ENCODE measurements around the gene SDR39U1.

SDR39U1 gene

GRCh38 chr14:24435998-24436354 is 6.6 kb downstream of the SDR39U1 start:
- H3K4me3 ChIP-seq (ENCODE audit: low read length), result no peak overlapping the region
- 0 out of 2 replicates have a peak, but pooled peaks cover 5% of the 10 kb centered on the region for H4K20me1 ChIP-seq (ENCODE audit: insufficient read depth, low read length)
- H3K27me3 ChIP-seq (ENCODE audit: low read depth, low read length), result no peaks in the 10 kb centered on the region
- no peak overlapping the region for H3K9ac ChIP-seq (ENCODE audit: low read length)
- no peak overlapping the region for H3K4me2 ChIP-seq (ENCODE audit: low read length)
- H3K79me2 ChIP-seq (ENCODE audit: low read length), result peaks cover 12% of the 10 kb centered on the region
- no peaks in the 10 kb centered on the region for H3K9me3 ChIP-seq (ENCODE audit: insufficient read depth, low read length)
- TF ChIP-seq CTCF (IDR thresholded peaks at IDR 0.05; ENCODE audit: low read depth, low read length) (no peak), EZH2phosphoT487 (IDR thresholded peaks at IDR 0.05; ENCODE audit: low read depth) (no peak)
- H3K4me1 ChIP-seq (ENCODE audit: low read length), result peaks cover 7% of the 10 kb centered on the region
- no peak overlapping the region for H2AFZ ChIP-seq (ENCODE audit: low read depth, low read length)
- peaks cover 76% of the 10 kb centered on the region for H3K36me3 ChIP-seq (replicated peaks; ENCODE audit: low read depth, low read length)
- H3K27ac ChIP-seq (ENCODE audit: low read length), result no peak overlapping the region

- H3K27ac ChIP-seq (ENCODE audit: low read length), result no peak overlapping the region
- TF ChIP-seq CTCF (IDR thresholded peaks at IDR 0.05; ENCODE audit: low read depth, low read length) (no peak), EZH2phosphoT487 (IDR thresholded peaks at IDR 0.05; ENCODE audit: low read depth) (no peak)
- H2AFZ ChIP-seq (ENCODE audit: low read depth, low read length), result no peak overlapping the region
- H4K20me1 ChIP-seq (ENCODE audit: insufficient read depth, low read length), result 0 out of 2 replicates have a peak, but pooled peaks cover 5% of the 10 kb centered on the region
- no peak overlapping the region for H3K4me2 ChIP-seq (ENCODE audit: low read length)
- peaks cover 70% of the 10 kb centered on the region for H3K36me3 ChIP-seq (replicated peaks; ENCODE audit: low read depth, low read length)
- peaks cover 8% of the 10 kb centered on the region for H3K4me1 ChIP-seq (ENCODE audit: low read length)
- no peaks in the 10 kb centered on the region for H3K27me3 ChIP-seq (ENCODE audit: low read depth, low read length)
- no peaks in the 10 kb centered on the region for H3K9me3 ChIP-seq (ENCODE audit: insufficient read depth, low read length)
- H3K4me3 ChIP-seq (ENCODE audit: low read length), result no peak overlapping the region
- peaks cover 13% of the 10 kb centered on the region for H3K79me2 ChIP-seq (ENCODE audit: low read length)
- no peak overlapping the region for H3K9ac ChIP-seq (ENCODE audit: low read length)
Measured at GRCh38 chr14:24435192-24435810, 7.3 kb downstream of the SDR39U1 start.

- Histone ChIP-seq H3K4me3 (ENCODE audit: low read length) (no peak overlapping the region), H3K36me3 (replicated peaks; ENCODE audit: low read depth, low read length) (peaks cover 64% of the 10 kb centered on the region), H3K9ac (ENCODE audit: low read length) (no peak overlapping the region), H4K20me1 (ENCODE audit: insufficient read depth, low read length) (0 out of 2 replicates have a peak, but pooled peaks cover 5% of the 10 kb centered on the region), H3K27ac (ENCODE audit: low read length) (no peak overlapping the region), H3K27me3 (ENCODE audit: low read depth, low read length) (no peaks in the 10 kb centered on the region), H3K9me3 (ENCODE audit: insufficient read depth, low read length) (no peaks in the 10 kb centered on the region), H3K79me2 (ENCODE audit: low read length) (peaks cover 18% of the 10 kb centered on the region), H2AFZ (ENCODE audit: low read depth, low read length) (no peak overlapping the region), H3K4me2 (ENCODE audit: low read length) (no peak overlapping the region), H3K4me1 (ENCODE audit: low read length) (peaks cover 8% of the 10 kb centered on the region)
- TF ChIP-seq EZH2phosphoT487 (IDR thresholded peaks at IDR 0.05; ENCODE audit: low read depth) (no peak), CTCF (IDR thresholded peaks at IDR 0.05; ENCODE audit: low read depth, low read length) (no peak)
Measured at GRCh38 chr14:24434676-24435075, 7.9 kb downstream of the SDR39U1 start.

- Histone ChIP-seq H3K9me3 (ENCODE audit: insufficient read depth, low read length) (no peaks in the 10 kb centered on the region), H3K36me3 (replicated peaks; ENCODE audit: low read depth, low read length) (peaks cover 58% of the 10 kb centered on the region), H3K4me1 (ENCODE audit: low read length) (peaks cover 12% of the 10 kb centered on the region), H3K27me3 (ENCODE audit: low read depth, low read length) (no peaks in the 10 kb centered on the region), H4K20me1 (ENCODE audit: insufficient read depth, low read length) (0 out of 2 replicates have a peak, but pooled peaks cover 5% of the 10 kb centered on the region), H2AFZ (ENCODE audit: low read depth, low read length) (no peak overlapping the region), H3K9ac (ENCODE audit: low read length) (no peak overlapping the region), H3K4me3 (ENCODE audit: low read length) (no peak overlapping the region), H3K27ac (ENCODE audit: low read length) (no peak overlapping the region), H3K4me2 (ENCODE audit: low read length) (no peak overlapping the region), H3K79me2 (ENCODE audit: low read length) (peaks cover 18% of the 10 kb centered on the region)
- no peak for TF ChIP-seq EZH2phosphoT487 (IDR thresholded peaks at IDR 0.05; ENCODE audit: low read depth)
- no peak for TF ChIP-seq CTCF (IDR thresholded peaks at IDR 0.05; ENCODE audit: low read depth, low read length)
Measured at GRCh38 chr14:24434036-24434435, 8.5 kb downstream of the SDR39U1 start.
